ENCODE measurements around the gene CIDEB. TPM values are rescaled to one million over a fixed set of nuclear protein-coding genes. Genes with fewer than 3 reads are reported as not detected.
A peak's percentile ranks its signal among the peaks of the same experiment; 100 is the strongest.

Gene CIDEB
- total RNA-seq, 1 donor from 2014 or later: not detected

- Mint-ChIP-seq H3K4me1 (ENCODE audit: unreplicated experiment) (peaks cover 14% of the 10 kb centered on the region), H3K9me3 (ENCODE audit: unreplicated experiment) (no peaks in the 10 kb centered on the region), H3K27ac (ENCODE audit: unreplicated experiment) (peak overlapping the region; percentile 89), H3K4me3 (ENCODE audit: unreplicated experiment) (peak overlapping the region; percentile 93), H3K36me3 (ENCODE audit: unreplicated experiment) (peaks cover 5% of the 10 kb centered on the region), H3K27me3 (ENCODE audit: unreplicated experiment) (no peaks in the 10 kb centered on the region)
- DNase-seq (ENCODE audit: extremely low spot score, unreplicated experiment): no peak
- TF ChIP-seq CTCF (IDR thresholded peaks at IDR 0.05): no peak
Observed at GRCh38 chr14:24271834-24272263, 35.9 kb downstream of the CIDEB start.

DNA sequence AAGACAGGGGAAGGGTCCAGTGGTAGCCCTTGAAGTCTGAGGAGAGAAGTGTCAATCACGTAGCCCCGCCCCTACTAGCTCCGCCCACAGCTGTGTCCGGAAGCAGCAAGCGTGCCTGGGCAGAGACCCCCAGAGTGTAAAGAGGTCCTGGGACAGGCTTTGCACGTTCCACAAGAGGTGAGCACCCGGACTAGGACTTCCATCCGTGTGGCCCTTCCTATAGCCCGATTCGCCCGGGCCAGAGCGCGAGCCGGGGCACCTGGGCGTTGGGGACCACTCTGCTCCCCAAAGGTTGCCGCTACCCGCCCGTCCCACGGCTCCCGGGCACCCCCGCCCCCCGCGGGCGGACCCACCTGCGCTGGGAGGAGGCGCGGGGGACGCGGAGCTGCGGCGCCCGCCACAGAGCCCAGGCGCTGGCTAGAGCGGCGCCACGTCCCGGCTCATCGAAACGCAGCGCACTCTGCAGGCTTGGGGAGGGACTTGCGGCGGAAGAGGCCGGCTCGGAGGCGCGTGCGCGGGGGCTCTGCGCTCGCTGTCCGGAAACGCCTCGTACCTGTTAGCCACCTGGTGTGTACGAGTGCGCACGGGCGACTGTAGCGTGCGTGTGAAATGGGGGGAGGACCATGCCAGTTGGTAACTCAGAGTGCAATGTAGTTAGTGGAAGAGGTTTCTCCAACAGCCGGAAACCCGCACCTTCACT, 36.5 kb downstream of the CIDEB start, which contains the start of gene RABGGTA:
RABGGTA (minus strand) TSS at position 464 of the 700 bp plus-strand sequence. CDS start 482 bp downstream, outside the sequence.
- DNase-seq (ENCODE audit: extremely low spot score, unreplicated experiment): peak; percentile 95

GRCh38 chr14:24270537-24271133, 37.1 kb downstream of the CIDEB start:
- Mint-ChIP-seq H3K4me1 (ENCODE audit: unreplicated experiment) (peaks cover 14% of the 10 kb centered on the region), H3K36me3 (ENCODE audit: unreplicated experiment) (peaks cover 9% of the 10 kb centered on the region), H3K27me3 (ENCODE audit: unreplicated experiment) (no peaks in the 10 kb centered on the region), H3K4me3 (ENCODE audit: unreplicated experiment) (peak overlapping the region; percentile 93), H3K27ac (ENCODE audit: unreplicated experiment) (peak overlapping the region; percentile 92), H3K9me3 (ENCODE audit: unreplicated experiment) (no peaks in the 10 kb centered on the region)
- no peak for DNase-seq (ENCODE audit: extremely low spot score, unreplicated experiment)
- no peak for TF ChIP-seq CTCF (IDR thresholded peaks at IDR 0.05)

More for the DNA sequence above, 36.5 kb downstream of the CIDEB start, which contains the start of gene RABGGTA:
- Mint-ChIP-seq H3K4me1 (ENCODE audit: unreplicated experiment) (peaks cover 14% of the 10 kb centered on the region), H3K27me3 (ENCODE audit: unreplicated experiment) (no peaks in the 10 kb centered on the region), H3K27ac (ENCODE audit: unreplicated experiment) (peak within 1 kb of the TSS; percentile 92), H3K4me3 (ENCODE audit: unreplicated experiment) (peak within 1 kb of the TSS; percentile 93), H3K9me3 (ENCODE audit: unreplicated experiment) (no peaks in the 10 kb centered on the region), H3K36me3 (ENCODE audit: unreplicated experiment) (peaks cover 9% of the 10 kb centered on the region)
- peak; percentile 80 for TF ChIP-seq CTCF (IDR thresholded peaks at IDR 0.05)

DNA sequence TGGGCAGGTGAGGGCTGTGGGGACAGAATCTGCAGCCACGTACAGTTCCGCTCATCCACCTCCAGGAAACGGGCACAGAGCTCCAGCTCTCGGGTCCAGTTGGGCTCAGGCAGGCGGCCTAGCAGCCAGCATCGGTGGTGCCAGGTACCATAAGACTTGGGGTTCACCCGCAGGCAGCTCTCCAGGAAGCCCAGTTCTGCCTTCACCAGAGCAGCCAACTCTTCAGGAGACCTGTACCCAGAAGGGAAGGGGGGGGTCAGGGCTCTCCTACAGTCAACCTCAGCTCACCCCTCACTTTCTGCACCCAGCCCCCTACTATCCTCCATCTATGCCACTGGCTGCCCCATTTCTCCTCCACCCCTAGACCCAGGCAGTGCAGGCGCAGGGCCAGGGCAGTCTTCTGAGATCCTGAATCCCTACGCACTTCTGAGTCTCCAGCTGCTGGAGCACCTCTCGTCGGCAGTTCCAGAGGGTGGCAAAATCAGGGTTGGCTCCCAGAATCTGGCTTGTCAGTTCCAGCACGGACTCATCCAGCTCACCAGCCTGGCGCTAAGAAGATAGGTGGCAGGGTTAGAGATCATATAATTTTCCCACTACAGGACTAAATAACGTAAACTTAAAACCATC, 37.8 kb downstream of the CIDEB start:
- H3K27me3 Mint-ChIP-seq (ENCODE audit: unreplicated experiment): no peaks in the 10 kb centered on the region
- H3K27ac Mint-ChIP-seq (ENCODE audit: unreplicated experiment): no peak overlapping the region
- H3K36me3 Mint-ChIP-seq (ENCODE audit: unreplicated experiment): peaks cover 9% of the 10 kb centered on the region
- DNase-seq (ENCODE audit: extremely low spot score, unreplicated experiment): no peak
- peaks cover 14% of the 10 kb centered on the region for H3K4me1 Mint-ChIP-seq (ENCODE audit: unreplicated experiment)
- H3K4me3 Mint-ChIP-seq (ENCODE audit: unreplicated experiment): peak overlapping the region; percentile 26
- TF ChIP-seq CTCF (IDR thresholded peaks at IDR 0.05): no peak
- H3K9me3 Mint-ChIP-seq (ENCODE audit: unreplicated experiment): no peaks in the 10 kb centered on the region

- TF ChIP-seq CTCF (IDR thresholded peaks at IDR 0.05): no peak
- Mint-ChIP-seq H3K27ac (ENCODE audit: unreplicated experiment) (no peak overlapping the region), H3K36me3 (ENCODE audit: unreplicated experiment) (peaks cover 9% of the 10 kb centered on the region), H3K9me3 (ENCODE audit: unreplicated experiment) (no peaks in the 10 kb centered on the region), H3K4me3 (ENCODE audit: unreplicated experiment) (no peak overlapping the region), H3K4me1 (ENCODE audit: unreplicated experiment) (peaks cover 14% of the 10 kb centered on the region), H3K27me3 (ENCODE audit: unreplicated experiment) (no peaks in the 10 kb centered on the region)
- no peak for DNase-seq (ENCODE audit: extremely low spot score, unreplicated experiment)
Observed at GRCh38 chr14:24269368-24269767, 38.4 kb downstream of the CIDEB start.

Data from osteocyte (in vitro differentiated cells).